Endothelial cell (in vitro differentiated cells): ENCODE measurements around the gene CPT1C. TPM values are rescaled to one million over a fixed set of nuclear protein-coding genes. Genes with fewer than 3 reads are reported as not detected.
A peak's percentile ranks its signal among the peaks of the same experiment; 100 is the strongest.

Source experiments
- DNase-seq: peaks from one replicate; pipeline ENCODE4 v3.0.0; 2021; ENCODE audit warnings: low spot score
- H3K27ac Mint-ChIP-seq: one replicate; pipeline ENCODE4 v1.8.0; 2021; ENCODE audit warnings: mixed read lengths, inconsistent platforms; ENCODE audit not compliant: unreplicated experiment
- H3K27me3 Mint-ChIP-seq: one replicate; pipeline ENCODE4 v1.8.0; 2021; ENCODE audit warnings: mild to moderate bottlenecking, moderate library complexity, mixed read lengths, inconsistent platforms; ENCODE audit not compliant: unreplicated experiment
- H3K36me3 Mint-ChIP-seq: one replicate; pipeline ENCODE4 v1.8.0; 2021; ENCODE audit warnings: mild to moderate bottlenecking, low read depth, mixed read lengths, inconsistent platforms; ENCODE audit not compliant: unreplicated experiment
- H3K4me1 Mint-ChIP-seq: one replicate; pipeline ENCODE4 v1.8.0; 2021; ENCODE audit warnings: mild to moderate bottlenecking, mixed read lengths, inconsistent platforms; ENCODE audit not compliant: unreplicated experiment
- H3K4me3 Mint-ChIP-seq: one replicate; pipeline ENCODE4 v1.8.0; 2021; ENCODE audit warnings: mild to moderate bottlenecking, mixed read lengths, inconsistent platforms; ENCODE audit not compliant: unreplicated experiment
- H3K9me3 Mint-ChIP-seq: one replicate; pipeline ENCODE4 v1.8.0; 2021; ENCODE audit warnings: mixed read lengths, inconsistent platforms; ENCODE audit not compliant: unreplicated experiment
- total RNA-seq: library from RNA; stranded (reverse); fragmentation: NEBNext Ultra II Directional; extraction: Animal tissue kit (Norgen Biotek cat#: 25700); gene quantifications from one replicate; pipeline ENCODE4 v1.2.1, GENCODE V29; 2021; ENCODE audit not compliant: unreplicated experiment
- TF ChIP-seq, protein P1 (sequence below): fragments of 200-600 bp; sonication (generic); IDR thresholded peaks from one replicate; pipeline ENCODE4 v1.5.0; 2021; ENCODE audit warnings: antibody characterized with exemption; ENCODE audit not compliant: unreplicated experiment

Gene CPT1C
- total RNA-seq, 1 donor from 2014 or later: 94.1 TPM

DNA sequence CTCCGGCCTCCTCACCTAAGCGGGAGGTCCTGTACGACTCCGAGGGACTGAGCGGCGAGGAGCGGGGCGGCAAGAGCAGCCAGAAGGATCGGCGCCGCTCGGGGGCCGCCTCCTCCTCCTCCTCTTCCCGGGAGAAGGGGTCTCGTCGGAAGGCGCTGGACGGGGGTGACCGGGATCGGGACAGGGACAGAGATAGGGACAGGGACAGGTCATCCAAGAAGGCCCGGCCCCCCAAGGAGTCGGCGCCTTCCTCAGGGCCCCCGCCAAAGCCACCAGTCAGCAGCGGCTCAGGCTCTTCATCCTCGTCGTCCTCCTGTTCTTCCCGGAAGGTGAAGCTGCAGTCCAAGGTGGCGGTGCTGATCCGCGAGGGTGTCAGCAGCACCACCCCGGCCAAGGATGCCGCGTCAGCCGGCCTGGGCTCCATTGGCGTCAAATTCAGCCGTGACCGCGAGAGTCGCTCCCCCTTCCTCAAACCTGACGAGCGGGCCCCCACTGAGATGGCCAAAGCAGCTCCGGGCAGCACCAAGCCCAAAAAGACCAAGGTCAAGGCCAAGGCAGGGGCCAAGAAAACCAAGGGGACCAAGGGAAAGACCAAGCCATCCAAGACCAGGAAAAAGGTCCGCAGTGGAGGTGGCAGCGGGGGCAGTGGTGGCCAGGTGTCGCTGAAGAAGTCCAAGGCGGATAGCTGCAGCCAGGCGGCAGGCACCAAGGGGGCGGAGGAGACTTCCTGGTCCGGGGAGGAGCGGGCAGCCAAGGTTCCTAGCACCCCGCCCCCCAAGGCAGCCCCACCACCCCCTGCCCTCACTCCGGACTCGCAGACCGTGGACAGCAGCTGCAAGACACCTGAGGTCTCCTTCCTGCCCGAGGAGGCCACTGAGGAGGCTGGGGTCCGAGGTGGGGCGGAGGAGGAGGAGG is 38.1 kb upstream of the CPT1C start:
- TF ChIP-seq, protein P1, sequence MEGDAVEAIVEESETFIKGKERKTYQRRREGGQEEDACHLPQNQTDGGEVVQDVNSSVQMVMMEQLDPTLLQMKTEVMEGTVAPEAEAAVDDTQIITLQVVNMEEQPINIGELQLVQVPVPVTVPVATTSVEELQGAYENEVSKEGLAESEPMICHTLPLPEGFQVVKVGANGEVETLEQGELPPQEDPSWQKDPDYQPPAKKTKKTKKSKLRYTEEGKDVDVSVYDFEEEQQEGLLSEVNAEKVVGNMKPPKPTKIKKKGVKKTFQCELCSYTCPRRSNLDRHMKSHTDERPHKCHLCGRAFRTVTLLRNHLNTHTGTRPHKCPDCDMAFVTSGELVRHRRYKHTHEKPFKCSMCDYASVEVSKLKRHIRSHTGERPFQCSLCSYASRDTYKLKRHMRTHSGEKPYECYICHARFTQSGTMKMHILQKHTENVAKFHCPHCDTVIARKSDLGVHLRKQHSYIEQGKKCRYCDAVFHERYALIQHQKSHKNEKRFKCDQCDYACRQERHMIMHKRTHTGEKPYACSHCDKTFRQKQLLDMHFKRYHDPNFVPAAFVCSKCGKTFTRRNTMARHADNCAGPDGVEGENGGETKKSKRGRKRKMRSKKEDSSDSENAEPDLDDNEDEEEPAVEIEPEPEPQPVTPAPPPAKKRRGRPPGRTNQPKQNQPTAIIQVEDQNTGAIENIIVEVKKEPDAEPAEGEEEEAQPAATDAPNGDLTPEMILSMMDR: no peak
- H3K4me1 Mint-ChIP-seq: peaks cover 9% of the 10 kb centered on the region
- H3K9me3 Mint-ChIP-seq: no peaks in the 10 kb centered on the region
- peaks cover 9% of the 10 kb centered on the region for H3K27me3 Mint-ChIP-seq
- no peak overlapping the region for H3K27ac Mint-ChIP-seq
- H3K36me3 Mint-ChIP-seq: peaks cover 35% of the 10 kb centered on the region
- DNase-seq: no peak
- peak overlapping the region; percentile 51 for H3K4me3 Mint-ChIP-seq

DNA sequence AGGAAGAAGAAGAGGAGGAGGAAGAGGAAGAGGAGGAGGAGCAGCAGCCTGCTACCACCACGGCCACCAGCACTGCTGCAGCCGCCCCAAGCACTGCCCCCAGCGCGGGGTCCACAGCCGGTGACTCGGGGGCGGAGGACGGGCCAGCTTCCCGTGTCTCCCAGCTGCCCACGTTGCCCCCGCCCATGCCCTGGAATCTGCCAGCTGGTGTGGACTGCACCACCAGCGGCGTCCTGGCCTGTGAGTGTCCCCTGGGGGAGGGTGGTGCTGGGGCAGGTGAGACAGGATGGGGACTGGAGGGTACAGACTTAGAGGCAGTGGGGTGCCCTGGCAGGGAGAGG is 37.5 kb upstream of the CPT1C start:
- TF ChIP-seq, protein P1: no peak
- DNase-seq: no peak
- no peak overlapping the region for H3K4me3 Mint-ChIP-seq
- H3K4me1 Mint-ChIP-seq: peaks cover 9% of the 10 kb centered on the region
- H3K27me3 Mint-ChIP-seq: peaks cover 9% of the 10 kb centered on the region
- H3K27ac Mint-ChIP-seq: no peak overlapping the region
- H3K9me3 Mint-ChIP-seq: no peaks in the 10 kb centered on the region
- peaks cover 36% of the 10 kb centered on the region for H3K36me3 Mint-ChIP-seq

DNA sequence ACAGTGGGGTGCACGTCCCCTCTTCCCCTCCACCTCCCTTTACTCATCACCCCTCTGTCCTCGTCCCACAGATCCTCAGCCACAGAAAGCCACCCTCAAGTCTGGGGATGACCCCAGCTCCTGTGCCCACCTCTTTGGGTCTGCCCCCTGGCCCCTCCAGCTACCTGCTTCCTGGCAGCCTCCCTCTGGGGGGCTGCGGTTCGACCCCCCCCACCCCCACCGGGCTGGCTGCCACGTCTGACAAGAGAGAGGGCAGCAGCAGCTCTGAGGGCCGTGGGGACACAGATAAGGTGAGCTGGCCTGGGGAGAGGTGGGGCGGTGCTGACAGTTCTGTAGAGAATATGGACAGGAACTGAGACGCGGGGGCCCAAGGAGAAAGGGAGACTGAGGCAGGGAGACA is 36.3 kb upstream of the CPT1C start:
- Mint-ChIP-seq H3K36me3 (peaks cover 40% of the 10 kb centered on the region), H3K4me1 (peaks cover 4% of the 10 kb centered on the region), H3K4me3 (peak overlapping the region; percentile 59), H3K27me3 (peaks cover 12% of the 10 kb centered on the region), H3K27ac (no peak overlapping the region), H3K9me3 (no peaks in the 10 kb centered on the region)
- no peak for DNase-seq
- TF ChIP-seq, protein P1: no peak

DNA sequence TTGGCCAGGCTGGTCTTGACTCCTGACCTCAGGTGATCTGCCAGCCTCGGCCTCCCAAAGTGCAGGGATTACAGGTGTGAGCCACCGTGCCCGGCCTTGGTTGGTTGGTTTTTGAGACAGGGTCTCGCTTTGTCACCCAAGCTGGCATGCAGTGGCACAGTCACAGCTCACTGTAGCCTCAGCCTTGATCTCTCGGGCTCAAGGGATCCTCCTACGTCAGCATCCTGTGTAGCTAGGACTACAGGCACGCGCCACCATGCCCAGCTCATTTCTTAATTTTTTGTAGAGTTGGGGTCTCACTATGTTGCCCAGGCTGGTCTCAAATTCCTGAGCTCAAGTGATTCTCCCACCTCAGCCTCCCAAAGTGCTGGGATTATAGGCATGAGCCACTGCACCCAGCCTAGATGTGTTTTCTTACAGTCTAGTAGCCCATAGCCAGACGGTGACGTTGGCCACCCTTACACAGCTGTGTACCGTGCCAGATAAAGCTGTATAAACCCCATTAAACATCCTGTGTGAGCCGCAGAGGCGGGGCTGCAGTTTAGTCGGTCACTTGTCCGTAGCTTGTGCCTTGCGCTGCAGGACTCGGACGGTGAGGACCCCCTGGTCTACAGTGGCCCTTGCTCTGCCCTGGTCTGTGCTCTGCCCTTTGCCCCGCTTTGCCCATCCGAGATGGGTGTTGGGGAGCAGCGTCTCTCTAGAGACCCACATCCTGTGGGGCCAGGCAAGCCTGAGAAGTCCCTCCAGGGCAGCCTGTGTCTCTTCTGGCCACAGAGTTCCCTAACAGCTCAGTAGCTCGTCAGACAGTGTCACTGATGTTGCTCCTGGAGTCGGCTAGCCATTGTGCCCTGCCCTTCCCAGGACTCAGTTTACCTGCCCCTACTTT is 35.1 kb upstream of the CPT1C start:
- peak overlapping the region; percentile 74 for H3K27ac Mint-ChIP-seq
- H3K27me3 Mint-ChIP-seq: peaks cover 14% of the 10 kb centered on the region
- no peaks in the 10 kb centered on the region for H3K9me3 Mint-ChIP-seq
- H3K4me1 Mint-ChIP-seq: no peaks in the 10 kb centered on the region
- peak overlapping the region; percentile 83 for H3K4me3 Mint-ChIP-seq
- DNase-seq: no peak
- TF ChIP-seq, protein P1: no peak
- peaks cover 46% of the 10 kb centered on the region for H3K36me3 Mint-ChIP-seq
